Left renal cortex interstitium (tissue), 4 donors: ENCODE data around the gene MANSC1. TPM values are rescaled to one million over a fixed set of nuclear protein-coding genes. Genes with fewer than 3 reads are reported as not detected.

ENCODE experiments used
- polyA plus RNA-seq, 4 donors: library from polyadenylated mRNA; unstranded; fragments of 120-200 nt; gene quantifications; one replicate each; pipeline ENCODE4 v1.2.1, GENCODE V29; 2013; ENCODE audit not compliant: insufficient read length in 4 of 4

Gene MANSC1
- polyA plus RNA-seq, 4 donors = 28.2 to 35.6 (median 31.9) TPM

Other genes with a start within 250 kb of the MANSC1 start
- 10 to 100 TPM; 55.4 to 68.5 (median 61.6) TPM for gene LRP6, start 83.2 kb downstream of the MANSC1 start, polyA plus RNA-seq
- gene BORCS5, start 6.8 kb upstream of the MANSC1 start, polyA plus RNA-seq = 10 to 100 TPM in 1 of 4 donors, 1 to 10 TPM in 3; 7.4 to 10.1 (median 8.8) TPM
- 10 to 100 TPM; 23.8 to 27.7 (median 25.7) TPM for gene DUSP16, start 212.6 kb upstream of the MANSC1 start, polyA plus RNA-seq